Loucy (cell line): ENCODE data around the gene NCOA1.

Source experiments
- H2AFZ ChIP-seq: fragments of 200-600 bp; sonication (generic); 2 replicates; pipeline ENCODE4 v1.6.0; 2016; ENCODE audit warnings: antibody characterized with exemption, mild to moderate bottlenecking, low read length, moderate library complexity
- H3F3A ChIP-seq: fragments of 200-600 bp; 2 replicates; pipeline ENCODE4 v1.6.0; 2016; ENCODE audit warnings: antibody characterized with exemption, low read depth, mild to moderate bottlenecking
- H3K27me3 ChIP-seq: fragments of 200-600 bp; sonication (generic); 2 replicates; pipeline ENCODE4 v1.6.1; 2014; ENCODE audit warnings: low read length, mild to moderate bottlenecking; ENCODE audit not compliant: insufficient read depth, poor library complexity, severe bottlenecking
- H3K36me3 ChIP-seq: fragments of 200-600 bp; sonication (generic); 2 replicates; pipeline ENCODE4 v1.6.1; 2016; ENCODE audit warnings: low read length; ENCODE audit not compliant: insufficient read depth
- H3K4me1 ChIP-seq: fragments of 200-600 bp; sonication (generic); 2 replicates; pipeline ENCODE4 v1.5.1; 2014; ENCODE audit warnings: low read length, mild to moderate bottlenecking; ENCODE audit not compliant: insufficient read depth, poor library complexity, severe bottlenecking
- H3K4me2 ChIP-seq: fragments of 200-600 bp; sonication (generic); 2 replicates; pipeline ENCODE4 v1.6.0; 2014; ENCODE audit warnings: antibody characterized with exemption, low read length, low read depth, mild to moderate bottlenecking; ENCODE audit not compliant: poor library complexity, severe bottlenecking
- H3K4me3 ChIP-seq: fragments of 200-600 bp; sonication (generic); 2 replicates; pipeline ENCODE4 v1.5.1; 2014; ENCODE audit warnings: low read length, mild to moderate bottlenecking, mixed read lengths; ENCODE audit not compliant: poor library complexity, severe bottlenecking
- H3K79me2 ChIP-seq: fragments of 200-600 bp; sonication (generic); 2 replicates; pipeline ENCODE4 v1.6.1; 2014; ENCODE audit warnings: low read length; ENCODE audit not compliant: insufficient read depth
- H3K9ac ChIP-seq: fragments of 200-600 bp; sonication (generic); 2 replicates; pipeline ENCODE4 v1.6.0; 2014; ENCODE audit warnings: mild to moderate bottlenecking, low read depth, low read length, moderate library complexity; ENCODE audit not compliant: poor library complexity, severe bottlenecking
- H3K9me2 ChIP-seq: fragments of 200-600 bp; sonication (generic); replicated peaks from 2 replicates; pipeline ENCODE4 v1.6.1; 2016; ENCODE audit warnings: low read depth, low read length, mixed read lengths
- H3K9me3 ChIP-seq: fragments of 200-600 bp; sonication (generic); 2 replicates; pipeline ENCODE4 v1.6.1; 2014; ENCODE audit warnings: mild to moderate bottlenecking, antibody characterized with exemption, low read length, low read depth; ENCODE audit not compliant: insufficient read depth
- H4K20me1 ChIP-seq: fragments of 200-600 bp; sonication (generic); 2 replicates; pipeline ENCODE4 v1.6.0; 2014; ENCODE audit warnings: antibody characterized with exemption, low read length, mild to moderate bottlenecking; ENCODE audit not compliant: insufficient read depth, poor library complexity, severe bottlenecking
- CTCF ChIP-seq: fragments of 200-600 bp; sonication (generic); conservative IDR thresholded peaks from 2 replicates; pipeline ENCODE4 v1.5.1; 2014; ENCODE audit warnings: mild to moderate bottlenecking, antibody characterized with exemption, low read length
- EZH2phosphoT487 ChIP-seq: fragments of 200-600 bp; IDR thresholded peaks from 2 replicates; pipeline ENCODE4 v1.6.1; 2018; ENCODE audit warnings: antibody characterized with exemption, mild to moderate bottlenecking, moderate library complexity, borderline replicate concordance

Gene NCOA1

DNA sequence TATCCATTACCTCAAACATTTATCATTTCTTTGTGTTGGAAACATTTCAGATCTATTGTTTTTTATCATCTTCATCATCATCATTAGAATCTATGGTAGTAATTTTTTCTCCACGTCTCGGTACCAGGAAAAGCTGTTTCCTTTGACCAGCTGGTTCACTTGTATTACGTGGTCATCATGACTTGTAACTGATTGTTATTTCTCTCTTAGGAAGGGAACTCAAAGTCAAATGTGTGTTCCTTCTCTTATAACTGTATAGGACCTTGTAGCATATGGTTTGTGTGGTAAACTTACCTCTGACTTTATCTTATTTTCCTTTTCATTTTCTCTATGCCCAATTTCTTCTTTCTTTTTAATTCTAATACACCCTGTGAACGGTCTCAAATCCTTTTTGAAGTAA, 16.5 kb downstream of the NCOA1 start:
- H3K9me2 ChIP-seq = no peaks in the 10 kb centered on the region
- peaks cover 87% of the 10 kb centered on the region for H3K79me2 ChIP-seq
- no peak overlapping the region for H2AFZ ChIP-seq
- H4K20me1 ChIP-seq = peaks cover 6% of the 10 kb centered on the region
- no peak overlapping the region for H3K9ac ChIP-seq
- H3K4me1 ChIP-seq = peaks cover 19% of the 10 kb centered on the region
- no peaks in the 10 kb centered on the region for H3K36me3 ChIP-seq
- H3K9me3 ChIP-seq = no peaks in the 10 kb centered on the region
- H3K27me3 ChIP-seq = no peaks in the 10 kb centered on the region
- H3K4me2 ChIP-seq = no peak overlapping the region
- no peak for TF ChIP-seq CTCF
- no peak for TF ChIP-seq EZH2phosphoT487
- H3K4me3 ChIP-seq = no peak overlapping the region
- H3F3A ChIP-seq = no peaks in the 10 kb centered on the region

DNA sequence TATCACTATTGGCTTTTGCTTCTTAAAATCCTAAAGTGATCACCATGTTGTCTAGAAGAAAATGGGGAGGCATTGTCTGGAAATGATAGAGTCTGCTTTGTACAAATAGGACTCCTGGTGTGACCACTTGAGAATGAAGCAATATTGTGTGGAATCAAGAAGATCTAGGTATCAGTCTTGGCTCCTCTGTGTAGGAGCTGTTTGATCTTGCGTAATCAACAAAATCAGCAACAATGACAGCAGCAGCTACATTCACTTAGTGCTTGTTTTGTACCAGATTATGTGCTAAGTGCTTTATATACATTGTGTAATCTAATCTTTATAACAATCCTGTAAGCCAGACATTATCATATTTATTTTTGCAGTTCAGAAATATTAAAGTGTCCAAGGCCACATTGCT, 17.8 kb downstream of the NCOA1 start:
- no peaks in the 10 kb centered on the region for H3K36me3 ChIP-seq
- H3K9ac ChIP-seq = no peak overlapping the region
- peaks cover 88% of the 10 kb centered on the region for H3K79me2 ChIP-seq
- H2AFZ ChIP-seq = no peak overlapping the region
- H3F3A ChIP-seq = no peaks in the 10 kb centered on the region
- no peaks in the 10 kb centered on the region for H3K9me3 ChIP-seq
- peaks cover 20% of the 10 kb centered on the region for H3K4me1 ChIP-seq
- H3K27me3 ChIP-seq = no peaks in the 10 kb centered on the region
- H4K20me1 ChIP-seq = no peaks in the 10 kb centered on the region
- no peak for TF ChIP-seq EZH2phosphoT487
- TF ChIP-seq CTCF = no peak
- H3K9me2 ChIP-seq = no peaks in the 10 kb centered on the region
- H3K4me3 ChIP-seq = no peak overlapping the region
- no peak overlapping the region for H3K4me2 ChIP-seq

GRCh38 chr2:24509425-24509824, 18.4 kb downstream of the NCOA1 start:
- H3F3A ChIP-seq = no peaks in the 10 kb centered on the region
- H3K79me2 ChIP-seq = peaks cover 84% of the 10 kb centered on the region
- no peak overlapping the region for H3K4me3 ChIP-seq
- no peak overlapping the region for H2AFZ ChIP-seq
- H3K27me3 ChIP-seq = no peaks in the 10 kb centered on the region
- no peaks in the 10 kb centered on the region for H4K20me1 ChIP-seq
- no peaks in the 10 kb centered on the region for H3K9me3 ChIP-seq
- no peak overlapping the region for H3K9ac ChIP-seq
- H3K4me1 ChIP-seq = peaks cover 20% of the 10 kb centered on the region
- H3K9me2 ChIP-seq = no peaks in the 10 kb centered on the region
- TF ChIP-seq EZH2phosphoT487 (no peak), CTCF (no peak)
- H3K36me3 ChIP-seq = no peaks in the 10 kb centered on the region
- no peak overlapping the region for H3K4me2 ChIP-seq
